ENCODE measurements around the gene POLR1A. TPM values are rescaled to one million over a fixed set of nuclear protein-coding genes. Genes with fewer than 3 reads are reported as not detected.

POLR1A gene
- total RNA-seq, 1 experiment from 2014 or later = 62.7 TPM

GRCh38 chr2:86035883-86036668, 69.6 kb downstream of the POLR1A start:
- no peak overlapping the region for H3K23ac ChIP-seq (ENCODE audit: insufficient read length, low read depth, low read length)
- Mint-ChIP-seq H3K36me3 (ENCODE audit: insufficient read depth in 1 of 3, low read depth in 3 of 3) (peaks cover 41 to 94% (median 82%) of the 10 kb centered on the region in 3 experiments; a peak in 6 of 7 replicates), H3K9me3 (no peaks in the 10 kb centered on the region), H3K4me3 (no peak overlapping the region), H3K27me3 (ENCODE audit: low read depth) (no peaks in the 10 kb centered on the region), H3K27ac (peak overlapping the region in 2 of 3 experiments; percentile 47 to 82; a peak in 2 of 7 replicates), H3K4me1 (peaks cover 2 to 11% of the 10 kb centered on the region in 2 experiments; a peak in 2 of 4 replicates)
- H3K27me3 ChIP-seq (ENCODE audit: insufficient read depth, low read length) = no peaks in the 10 kb centered on the region
- 0 out of 3 replicates have a peak, but pooled peaks have one; percentile 7 for TF ChIP-seq CTCF (conservative IDR thresholded peaks at IDR 0.05)
- no peak overlapping the region for H3K4me2 ChIP-seq (ENCODE audit: insufficient read depth, insufficient read length, low read length)
- no peak overlapping the region for H3K18ac ChIP-seq (ENCODE audit: insufficient read length, low read depth, low read length)
- H2BK5ac ChIP-seq (ENCODE audit: insufficient read length, low read length) = no peak overlapping the region
- H3K79me1 ChIP-seq (ENCODE audit: insufficient read depth, low read depth, low read length, poor library complexity, severe bottlenecking) = no peaks in the 10 kb centered on the region
- no peak overlapping the region for H2BK120ac ChIP-seq (ENCODE audit: low read depth, low read length, poor library complexity, severe bottlenecking)
- H3K14ac ChIP-seq (ENCODE audit: insufficient read depth, low read length) = no peak overlapping the region
- H4K91ac ChIP-seq (ENCODE audit: insufficient read length, low read depth, low read length) = no peak overlapping the region
- no peak overlapping the region for H4K5ac ChIP-seq (ENCODE audit: insufficient read length, low read depth, low read length)
- no peak overlapping the region for H2BK20ac ChIP-seq (ENCODE audit: low read depth, low read length, poor library complexity, severe bottlenecking)
- no peaks in the 10 kb centered on the region for H3K4me1 ChIP-seq (ENCODE audit: insufficient read depth, low read length)
- H2BK12ac ChIP-seq (ENCODE audit: insufficient read length, low read depth, low read length) = no peak overlapping the region
- H4K8ac ChIP-seq (replicated peaks; ENCODE audit: insufficient read length, low read depth, low read length) = no peak overlapping the region
- H2BK15ac ChIP-seq (ENCODE audit: low read depth, low read length) = no peak overlapping the region
- no peak overlapping the region for H3K27ac ChIP-seq (ENCODE audit: insufficient read length, low read depth, low read length)
- H4K20me1 ChIP-seq (ENCODE audit: control insufficient read depth, insufficient read depth, insufficient read length) = no peaks in the 10 kb centered on the region
- no peak overlapping the region for H2AFZ ChIP-seq (ENCODE audit: low read length)
- WGBS (ENCODE audit: extremely low coverage, insufficient read length, low lambda C conversion rate) = no CpG with 5 or more reads among the region's 10 CpGs
- H3K56ac ChIP-seq (ENCODE audit: insufficient read length, low read depth, low read length) = no peak overlapping the region
- H3K4ac ChIP-seq (ENCODE audit: low read depth, low read length) = no peak overlapping the region
- H3K9me3 ChIP-seq (ENCODE audit: control insufficient read depth, low read depth, low read length) = no peaks in the 10 kb centered on the region
- H3K23me2 ChIP-seq (ENCODE audit: insufficient read length, low read depth, low read length, poor library complexity, severe bottlenecking) = no peaks in the 10 kb centered on the region
- no peaks in the 10 kb centered on the region for H3K79me2 ChIP-seq (ENCODE audit: insufficient read depth, low read length)
- H3K9ac ChIP-seq (ENCODE audit: extremely low read depth, insufficient read length, low read length) = no peak overlapping the region
- no peak for DNase-seq
- H3T11ph ChIP-seq (ENCODE audit: low read length) = no peak overlapping the region
- H2AK5ac ChIP-seq (ENCODE audit: insufficient read length, low read length) = no peak overlapping the region
